ENCODE data around the gene LRRC75A. TPM values are rescaled to one million over a fixed set of nuclear protein-coding genes. Genes with fewer than 3 reads are reported as not detected.
"Not testable (repeated sequence)": the region's sequence is repeated elsewhere in the genome, so short reads cannot be mapped to it uniquely, and the experiment has no call there.

LRRC75A gene
- total and polyA plus RNA-seq, 2 of the 13 experiments (the other 11 are each of a cell fraction or from before 2014, with no cell fraction given): 0.03 TPM; not detected in 1

DNA sequence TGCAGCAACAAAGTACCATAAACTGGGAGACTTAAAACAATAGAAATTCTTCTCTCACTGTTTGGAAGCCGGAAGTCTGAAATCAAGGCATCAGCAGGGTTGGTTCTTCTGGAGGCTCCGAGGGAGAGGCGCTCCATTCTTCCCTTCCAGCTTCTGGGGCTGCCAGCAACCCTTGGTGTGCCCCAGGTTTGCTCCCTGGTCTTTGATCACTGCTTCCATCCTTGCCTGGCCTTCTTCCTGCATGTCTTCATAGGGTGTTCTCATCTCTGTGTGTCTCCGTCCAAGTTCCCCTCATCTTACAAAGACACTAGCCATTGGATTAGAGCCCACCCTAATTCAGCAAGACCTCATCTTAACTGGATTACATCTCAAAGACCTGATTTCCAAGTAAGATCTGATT lies 35.3 kb upstream of the LRRC75A start (continued):
- no peak for TF ChIP-seq REXO4 (CRISPR knock-in tag; IDR thresholded peaks at IDR 0.05; ENCODE audit: borderline replicate concordance)
- no peak for TF ChIP-seq ZZZ3 (CRISPR knock-in tag; IDR thresholded peaks at IDR 0.05; ENCODE audit: borderline replicate concordance)
- no peak for TF ChIP-seq RAD21 (CRISPR knock-in tag; IDR thresholded peaks at IDR 0.05)
- TF ChIP-seq, protein P1, sequence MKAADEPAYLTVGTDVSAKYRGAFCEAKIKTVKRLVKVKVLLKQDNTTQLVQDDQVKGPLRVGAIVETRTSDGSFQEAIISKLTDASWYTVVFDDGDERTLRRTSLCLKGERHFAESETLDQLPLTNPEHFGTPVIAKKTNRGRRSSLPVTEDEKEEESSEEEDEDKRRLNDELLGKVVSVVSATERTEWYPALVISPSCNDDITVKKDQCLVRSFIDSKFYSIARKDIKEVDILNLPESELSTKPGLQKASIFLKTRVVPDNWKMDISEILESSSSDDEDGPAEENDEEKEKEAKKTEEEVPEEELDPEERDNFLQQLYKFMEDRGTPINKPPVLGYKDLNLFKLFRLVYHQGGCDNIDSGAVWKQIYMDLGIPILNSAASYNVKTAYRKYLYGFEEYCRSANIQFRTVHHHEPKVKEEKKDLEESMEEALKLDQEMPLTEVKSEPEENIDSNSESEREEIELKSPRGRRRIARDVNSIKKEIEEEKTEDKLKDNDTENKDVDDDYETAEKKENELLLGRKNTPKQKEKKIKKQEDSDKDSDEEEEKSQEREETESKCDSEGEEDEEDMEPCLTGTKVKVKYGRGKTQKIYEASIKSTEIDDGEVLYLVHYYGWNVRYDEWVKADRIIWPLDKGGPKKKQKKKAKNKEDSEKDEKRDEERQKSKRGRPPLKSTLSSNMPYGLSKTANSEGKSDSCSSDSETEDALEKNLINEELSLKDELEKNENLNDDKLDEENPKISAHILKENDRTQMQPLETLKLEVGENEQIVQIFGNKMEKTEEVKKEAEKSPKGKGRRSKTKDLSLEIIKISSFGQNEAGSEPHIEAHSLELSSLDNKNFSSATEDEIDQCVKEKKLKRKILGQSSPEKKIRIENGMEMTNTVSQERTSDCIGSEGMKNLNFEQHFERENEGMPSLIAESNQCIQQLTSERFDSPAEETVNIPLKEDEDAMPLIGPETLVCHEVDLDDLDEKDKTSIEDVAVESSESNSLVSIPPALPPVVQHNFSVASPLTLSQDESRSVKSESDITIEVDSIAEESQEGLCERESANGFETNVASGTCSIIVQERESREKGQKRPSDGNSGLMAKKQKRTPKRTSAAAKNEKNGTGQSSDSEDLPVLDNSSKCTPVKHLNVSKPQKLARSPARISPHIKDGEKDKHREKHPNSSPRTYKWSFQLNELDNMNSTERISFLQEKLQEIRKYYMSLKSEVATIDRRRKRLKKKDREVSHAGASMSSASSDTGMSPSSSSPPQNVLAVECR (CRISPR knock-in tag; IDR thresholded peaks at IDR 0.05; ENCODE audit: borderline replicate concordance): no peak
- no peak for TF ChIP-seq ZFX (CRISPR knock-in tag; IDR thresholded peaks at IDR 0.05; ENCODE audit: low read depth)

DNA sequence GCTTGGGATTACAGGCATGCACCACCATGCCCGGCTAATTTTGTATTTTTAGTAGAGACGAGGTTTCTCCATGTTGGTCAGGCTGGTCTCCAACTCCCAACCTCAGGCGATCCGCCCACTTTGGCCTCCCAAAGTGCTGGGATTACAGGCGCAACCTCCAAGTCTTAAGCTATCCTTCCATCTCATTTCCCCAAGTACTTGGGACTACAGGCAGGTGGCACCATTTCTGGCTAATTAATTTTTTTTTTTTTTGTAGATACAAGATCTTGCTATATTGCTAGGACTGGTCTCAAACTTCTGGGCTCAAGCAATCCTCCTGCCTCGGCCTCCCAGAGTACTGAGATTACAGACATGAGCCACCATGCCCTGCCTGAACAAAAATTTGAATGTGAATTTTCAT lies 33.6 kb upstream of the LRRC75A start:
- ATAC-seq; H4K20me1 ChIP-seq (ENCODE audit: insufficient read depth, low read length); intact Hi-C loops (cut with micrococcal nuclease; ENCODE audit: unreplicated experiment); H3K9me3 ChIP-seq (ENCODE audit: low read length); H2AFZ ChIP-seq (ENCODE audit: low read length); H3K9ac ChIP-seq (ENCODE audit: insufficient read depth, low read depth, low read length); BruUV-seq (replicated peaks); CTCF ChIA-PET (ENCODE audit: low intra/inter-chr PET ratio, low total read pairs); H3K79me2 ChIP-seq (ENCODE audit: insufficient read depth, low read length); H3K36me3 ChIP-seq (replicated peaks in 1 of 2; ENCODE audit: control insufficient read depth in 1 of 2, insufficient read depth in 2 of 2, low read length in 2 of 2); H3K27ac ChIP-seq (ENCODE audit: extremely low read length, insufficient read depth, low read length); DNase-seq (ENCODE audit: low spot score); H3K4me3 ChIP-seq (replicated peaks in 1 of 3; ENCODE audit: insufficient read depth in 1 of 3, low read depth in 2 of 3, low read length in 3 of 3); FAIRE-seq; H3K4me2 ChIP-seq (ENCODE audit: low read depth, low read length): not testable (repeated sequence)
- in situ Hi-C loops (cut with HindIII; ENCODE audit: extremely low pct_ligation_motif_present, low pct_unique_long_range_greater_than_20kb): loop anchor here (10.0 kb wide), 1 partner anchor 161 kb away; no protein-coding TSS in a partner anchor
- H3K27me3 ChIP-seq (ENCODE audit: control insufficient read depth in 1 of 2, insufficient read depth in 2 of 2, low read length in 2 of 2): peaks cover 0 to 26% of the 10 kb centered on the region in 2 experiments; a peak in 3 of 5 replicates
- POLR2A ChIA-PET: interaction anchor here (1.4 kb wide), 1 partner anchor 10 kb away, joined by 4 read pairs; no protein-coding TSS in a partner anchor
- 51% methylated on average over 6 of the region's 6 CpGs for WGBS (ENCODE audit: low lambda C conversion rate)
- H3K4me1 ChIP-seq (ENCODE audit: insufficient read depth, low read length): peaks cover 10% of the 10 kb centered on the region
